DMS 273 treated with DMSO at 0.1 percent for 48 hours (cell line): Measurements from ENCODE around the gene CLSTN1.
"Not testable (repeated sequence)": the region's sequence is repeated elsewhere in the genome, so short reads cannot be mapped to it uniquely, and the experiment has no call there.

Source experiments
- DNase-seq: peaks from one replicate; lab custom pipeline; 2025; lab: John Stamatoyannopoulos, UW

The CLSTN1 gene

DNA sequence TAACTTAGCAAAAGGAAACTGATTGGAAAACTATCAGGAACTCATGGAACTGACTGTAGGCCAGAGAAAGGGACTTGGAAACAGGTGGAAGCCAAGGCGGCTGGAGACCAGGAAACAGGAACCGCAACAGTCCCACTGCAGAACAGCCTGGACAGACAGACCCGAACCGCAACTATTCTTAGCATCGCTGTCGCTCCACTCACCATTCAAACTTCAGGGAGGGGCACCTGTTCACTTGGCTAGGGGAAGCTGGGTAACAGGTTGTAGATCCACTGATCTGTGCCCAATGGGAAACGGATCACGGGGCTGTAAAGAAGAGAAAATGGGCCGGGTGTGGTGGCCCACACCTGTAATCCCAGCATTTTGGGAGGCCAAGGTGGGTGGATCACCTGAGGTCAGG lies 61.9 kb downstream of the CLSTN1 start:
- no peak for DNase-seq

DNA sequence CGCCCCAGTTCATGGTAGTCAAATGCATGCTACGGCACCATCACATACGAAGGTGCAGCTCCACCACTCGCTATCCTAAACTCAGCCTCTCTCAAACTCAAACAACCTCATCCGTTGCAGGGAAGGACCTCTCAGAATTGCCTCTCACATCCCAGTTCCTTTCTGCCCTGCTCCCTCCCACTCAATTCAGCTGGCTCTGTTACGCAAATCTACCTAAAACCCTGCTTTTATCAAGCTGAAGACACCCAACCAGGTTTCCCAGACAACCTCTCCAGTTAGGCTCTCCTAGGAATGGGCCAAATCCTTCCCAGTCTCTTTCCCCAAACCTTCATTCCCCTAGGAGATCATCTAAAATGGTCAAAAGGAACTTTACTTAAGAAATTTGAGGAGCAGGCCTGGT lies 62.9 kb downstream of the CLSTN1 start:
- no peak for DNase-seq

DNA sequence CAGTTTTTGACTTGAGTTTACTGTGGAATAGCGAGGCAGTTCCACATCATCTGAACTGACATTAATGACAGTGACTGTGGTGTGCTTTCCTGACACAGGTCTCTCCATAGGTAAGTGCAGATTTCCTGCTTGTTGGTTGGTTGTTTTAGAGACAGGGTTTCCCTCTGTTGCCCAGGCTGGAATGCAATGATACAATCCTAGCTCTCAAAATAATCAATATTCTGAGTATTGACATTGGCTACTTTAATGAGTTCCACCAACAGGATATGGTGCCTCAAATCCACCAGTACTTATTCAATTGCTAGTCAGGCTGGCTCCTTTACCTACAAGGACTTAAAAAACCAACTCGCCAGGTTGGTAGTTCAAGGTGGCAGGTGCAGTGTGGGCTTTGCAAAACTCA lies 63.8 kb downstream of the CLSTN1 start:
- no peak for DNase-seq

DNA sequence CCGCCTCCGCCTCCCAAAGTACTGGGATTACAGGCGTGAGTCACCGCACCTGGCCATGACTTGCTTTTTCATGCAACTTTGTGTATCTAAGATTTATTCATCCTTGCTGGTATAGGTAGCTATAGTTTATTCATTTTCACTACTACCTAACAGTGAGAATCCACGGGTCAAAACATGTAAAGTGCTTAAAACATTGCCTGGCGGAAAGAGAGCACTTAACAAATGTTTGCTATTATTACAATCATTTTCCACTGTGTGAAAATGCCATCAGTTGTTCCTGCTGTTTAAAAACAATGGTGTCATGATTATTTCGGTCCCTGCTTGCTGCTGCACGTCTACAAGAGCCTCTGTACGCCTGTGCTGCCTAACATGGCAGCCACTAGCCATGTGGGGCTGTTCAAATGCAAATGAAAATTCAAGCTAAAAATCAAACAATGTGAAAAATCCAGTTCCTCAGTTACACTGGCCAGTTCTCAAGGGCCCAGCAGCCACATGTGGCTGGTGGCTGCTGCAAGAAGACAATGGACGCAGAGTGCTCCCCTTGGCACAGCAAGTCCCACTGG lies 65.1 kb downstream of the CLSTN1 start:
- DNase-seq = no peak

DNA sequence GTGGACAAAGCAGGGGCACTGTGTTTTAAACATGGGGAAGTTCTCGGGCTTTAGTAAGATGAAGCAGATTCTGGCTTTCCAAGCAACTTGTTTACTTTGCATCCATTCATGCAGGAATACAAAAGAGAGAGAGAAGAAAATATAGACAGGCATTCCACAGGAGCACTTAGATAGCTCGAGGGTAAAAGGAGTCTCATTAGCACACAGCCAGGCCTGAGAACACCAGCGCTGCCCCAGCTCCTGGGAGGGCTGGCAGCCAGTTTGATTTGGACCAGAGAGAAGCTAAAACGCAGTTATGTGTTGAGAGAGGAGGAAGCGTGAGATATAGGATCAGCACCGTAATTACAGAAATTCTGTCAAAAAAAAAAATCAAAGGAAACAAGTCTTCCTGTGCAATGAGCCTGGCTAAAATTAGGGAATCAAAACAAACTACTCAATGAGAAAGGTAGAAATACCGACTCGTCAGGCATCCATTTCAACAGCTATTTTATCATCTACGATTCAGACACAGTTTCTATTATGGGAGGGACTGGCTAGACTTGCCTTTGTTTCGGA lies 68.2 kb downstream of the CLSTN1 start:
- no peak for DNase-seq

DNA sequence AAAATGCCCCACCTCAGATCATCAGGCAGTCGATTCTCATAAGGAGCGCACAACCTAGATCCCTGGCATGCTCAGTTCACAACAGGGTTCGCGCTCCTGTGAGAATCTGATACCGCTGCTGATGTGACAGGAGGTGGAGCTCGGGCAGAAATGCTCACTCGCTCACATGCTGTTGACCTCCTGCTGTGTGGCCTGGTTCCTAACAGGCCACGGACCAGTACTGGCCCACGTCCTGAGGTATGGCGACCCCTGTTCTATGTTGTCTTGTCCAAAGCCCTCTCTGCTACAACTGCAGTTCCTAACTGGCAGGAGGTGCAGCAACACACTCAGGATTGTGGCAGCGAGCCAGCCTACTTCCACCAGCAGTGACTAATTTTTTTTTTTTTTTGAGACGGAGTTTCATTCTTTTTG lies 70.6 kb downstream of the CLSTN1 start:
- DNase-seq = no peak

DNA sequence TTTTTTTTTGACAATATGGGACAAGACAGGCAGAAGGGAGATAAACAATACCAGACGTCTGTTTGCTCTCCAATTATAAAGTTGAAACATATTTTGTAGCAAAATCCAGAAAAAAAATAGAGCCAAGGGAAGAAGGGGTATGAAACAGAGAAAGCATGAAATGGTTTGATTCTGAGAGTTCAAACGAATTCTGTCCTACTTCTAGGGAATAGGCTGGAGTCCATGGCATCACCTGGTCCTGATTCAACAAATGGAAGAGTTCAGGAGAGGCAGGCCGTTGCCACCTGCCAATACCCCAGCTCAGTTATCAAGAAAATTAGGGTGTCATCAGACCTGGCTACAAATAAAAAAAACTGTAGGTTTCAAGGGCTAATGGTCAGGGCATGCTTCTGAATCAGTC lies 71.8 kb downstream of the CLSTN1 start:
- no peak for DNase-seq

DNA sequence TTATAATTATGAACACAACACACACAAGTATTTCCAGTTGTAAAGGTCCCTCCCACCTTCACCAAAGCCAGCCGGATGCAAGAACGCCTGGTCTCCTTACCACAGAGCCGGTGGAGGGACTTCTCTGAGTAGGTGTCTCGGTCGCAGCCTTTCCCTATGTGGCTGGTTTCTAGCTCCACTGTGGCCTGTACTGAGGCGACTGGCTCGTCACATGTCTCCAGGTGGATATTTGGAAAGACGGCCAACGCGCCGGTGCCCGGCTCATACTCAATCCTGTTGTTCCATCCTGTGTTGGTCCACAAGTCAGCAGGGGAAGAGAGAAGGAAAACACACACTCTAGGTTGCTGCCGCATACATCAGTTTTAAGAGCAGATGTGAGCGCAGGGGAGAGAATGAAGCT lies 74.4 kb downstream of the CLSTN1 start:
- DNase-seq = no peak

DNA sequence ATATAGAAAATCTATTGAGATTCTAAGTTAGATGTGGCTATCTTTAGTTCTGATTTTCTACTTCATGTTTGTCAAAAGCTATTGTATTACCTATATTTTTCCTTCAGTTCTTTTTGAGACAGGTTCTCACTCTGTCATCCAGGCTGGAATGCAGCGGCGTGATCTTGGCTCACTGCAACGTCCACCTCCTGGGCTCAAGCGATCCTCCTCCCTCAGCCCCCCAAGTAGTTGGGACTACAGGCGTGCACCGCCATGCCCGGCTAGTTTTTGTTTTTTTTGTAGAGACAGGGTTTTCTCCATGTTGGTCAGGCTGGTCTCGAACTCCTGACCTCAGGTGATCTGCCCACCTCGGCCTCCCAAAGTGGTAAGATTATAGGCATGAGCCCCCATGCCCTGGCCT lies 75.4 kb downstream of the CLSTN1 start:
- DNase-seq = not testable (repeated sequence)

DNA sequence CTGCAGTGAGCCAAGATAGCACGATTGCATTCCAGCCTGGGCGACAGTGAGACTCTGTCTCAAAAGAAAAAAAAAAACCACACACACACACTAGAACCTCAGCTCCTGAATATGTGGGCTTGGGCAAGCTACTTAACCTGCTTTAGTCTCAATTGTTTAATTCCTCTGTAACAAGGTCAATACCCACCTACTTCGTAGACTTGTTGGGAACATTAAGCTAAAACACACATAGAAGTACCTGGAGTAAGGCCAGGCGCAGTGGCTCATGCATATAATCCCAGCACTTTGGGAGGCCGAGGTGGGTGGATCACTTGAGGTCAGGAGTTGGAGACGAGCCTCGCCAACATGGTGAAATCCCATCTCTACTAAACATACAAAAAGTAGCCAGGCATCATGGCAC lies 77.1 kb downstream of the CLSTN1 start:
- no peak for DNase-seq

DNA sequence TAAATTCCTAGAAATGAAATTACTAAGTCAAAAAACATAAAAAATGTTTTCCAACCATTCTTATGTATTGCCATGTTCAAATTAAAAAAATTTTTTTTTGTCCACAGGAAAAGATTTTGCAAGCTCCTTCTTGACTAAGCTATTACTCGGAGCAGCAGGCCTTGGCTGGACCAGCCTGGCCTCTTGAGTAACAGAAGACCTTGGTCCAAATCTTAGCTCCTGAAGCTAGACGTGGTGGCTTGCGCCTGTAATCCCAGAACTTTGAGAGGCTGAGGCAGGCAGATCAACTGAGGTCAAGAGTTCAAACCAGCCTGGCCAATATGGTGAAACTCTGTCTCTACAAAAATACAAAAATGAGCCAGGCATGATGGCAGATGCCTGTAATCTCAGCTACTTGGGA lies 77.6 kb downstream of the CLSTN1 start:
- no peak for DNase-seq

DNA sequence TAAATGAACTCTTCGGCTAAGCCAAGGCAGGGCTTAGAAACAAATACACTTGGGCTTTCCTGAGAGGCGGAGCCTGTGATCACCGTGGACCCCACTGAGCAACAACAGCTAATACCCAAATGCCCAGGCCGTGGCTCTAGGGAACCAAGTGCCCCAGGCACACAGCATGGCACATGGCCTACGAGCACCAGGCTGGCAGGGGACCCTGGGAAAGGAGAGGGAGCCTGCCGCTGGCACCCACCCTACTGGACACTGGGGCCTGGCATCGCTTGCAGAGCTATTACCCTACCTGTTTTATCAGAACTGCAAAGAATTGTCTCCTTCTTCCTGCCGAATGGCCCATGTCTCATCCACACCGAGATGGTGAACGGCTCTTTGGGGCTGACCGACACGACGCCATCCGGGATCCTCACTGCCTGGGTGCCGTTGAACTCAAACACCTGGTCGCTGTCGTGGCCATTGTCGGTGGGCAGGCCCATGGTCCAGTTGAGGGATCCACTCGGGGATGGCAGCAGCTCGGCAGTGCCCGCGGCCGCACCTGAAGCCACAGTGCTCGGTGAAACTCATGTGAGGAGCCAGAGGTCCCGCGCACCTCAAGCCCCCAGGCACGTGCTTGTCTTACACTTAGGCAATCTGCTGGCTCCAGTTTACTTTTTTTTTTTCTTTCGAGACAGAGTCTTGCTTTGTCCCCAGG lies 79.5 kb downstream of the CLSTN1 start:
- DNase-seq = no peak

DNA sequence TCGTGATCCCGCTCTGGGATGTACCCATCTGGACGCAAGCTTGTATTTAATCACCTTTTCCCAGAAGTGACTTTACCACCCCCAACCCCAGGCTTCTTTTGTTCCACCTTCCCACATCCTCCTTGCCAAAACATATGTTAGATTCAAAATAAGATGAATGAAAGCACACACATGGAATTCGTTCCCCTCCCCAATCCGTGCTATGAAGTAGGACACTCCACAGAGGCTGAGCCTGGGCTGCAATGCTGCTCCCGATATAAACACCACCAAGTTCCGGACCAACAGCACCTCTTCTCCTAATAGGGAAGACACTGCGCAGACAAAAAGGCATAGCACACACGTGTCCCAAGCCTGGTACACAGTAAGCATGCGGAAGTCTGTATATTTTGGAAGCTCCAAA lies 86.1 kb downstream of the CLSTN1 start:
- DNase-seq = no peak

DNA sequence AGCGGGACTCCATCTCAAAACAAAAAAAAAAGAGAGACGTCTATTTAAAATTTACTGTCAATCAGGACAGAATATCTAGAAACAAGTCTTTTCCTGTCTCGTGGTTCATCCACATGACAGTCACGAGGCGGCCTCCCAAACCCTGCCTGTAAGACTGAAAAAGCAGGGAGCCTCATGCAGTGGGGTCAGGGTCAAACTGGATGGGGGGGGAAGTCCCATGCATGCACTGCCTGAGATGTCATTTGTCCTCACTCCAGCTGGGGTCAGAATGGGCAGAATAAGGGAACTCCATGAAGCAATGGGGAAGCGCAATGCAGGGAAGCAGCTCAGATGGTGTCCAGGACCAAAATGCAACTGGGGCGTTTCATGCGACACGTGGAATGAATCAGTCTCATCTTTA lies 86.7 kb downstream of the CLSTN1 start:
- DNase-seq = no peak

DNA sequence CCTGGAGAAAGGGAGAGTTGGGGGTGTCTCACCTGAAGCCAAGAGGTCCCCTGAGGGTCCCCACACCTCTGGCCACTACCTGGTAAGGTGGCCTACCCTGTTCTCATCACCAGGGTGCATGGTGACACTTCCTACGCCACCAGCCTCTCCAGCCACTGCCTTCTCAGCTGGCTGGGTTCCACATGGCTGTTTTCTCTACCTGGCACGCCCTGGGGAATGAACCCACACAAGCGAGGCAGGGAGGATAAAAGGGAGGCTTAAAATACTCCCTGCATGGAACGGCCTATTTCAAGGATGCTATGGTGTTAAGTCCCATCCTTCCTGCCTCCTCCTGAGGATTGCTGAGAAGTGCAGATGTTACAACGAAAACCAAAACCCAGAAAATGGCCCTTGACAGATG lies 87.5 kb downstream of the CLSTN1 start:
- DNase-seq = no peak

DNA sequence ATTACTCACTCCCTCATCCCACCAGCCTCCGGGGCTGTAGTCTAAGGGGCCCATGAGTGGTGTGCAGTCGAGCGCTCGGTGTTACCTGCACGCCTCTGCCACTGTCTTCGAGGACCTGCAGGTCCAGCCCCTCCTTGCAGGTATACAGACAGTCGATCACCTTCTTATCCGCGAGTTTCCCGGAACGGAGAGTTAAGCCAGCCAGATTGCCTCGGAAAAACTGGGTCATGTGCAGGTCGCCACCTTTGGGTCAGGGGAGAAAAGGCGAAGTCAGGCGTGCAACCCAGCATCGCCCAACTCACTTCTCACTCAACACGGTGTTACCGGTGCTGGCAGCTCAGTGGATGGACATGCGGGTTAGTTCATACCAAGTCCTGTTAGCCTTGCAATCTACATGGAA lies 88.0 kb downstream of the CLSTN1 start:
- no peak for DNase-seq

DNA sequence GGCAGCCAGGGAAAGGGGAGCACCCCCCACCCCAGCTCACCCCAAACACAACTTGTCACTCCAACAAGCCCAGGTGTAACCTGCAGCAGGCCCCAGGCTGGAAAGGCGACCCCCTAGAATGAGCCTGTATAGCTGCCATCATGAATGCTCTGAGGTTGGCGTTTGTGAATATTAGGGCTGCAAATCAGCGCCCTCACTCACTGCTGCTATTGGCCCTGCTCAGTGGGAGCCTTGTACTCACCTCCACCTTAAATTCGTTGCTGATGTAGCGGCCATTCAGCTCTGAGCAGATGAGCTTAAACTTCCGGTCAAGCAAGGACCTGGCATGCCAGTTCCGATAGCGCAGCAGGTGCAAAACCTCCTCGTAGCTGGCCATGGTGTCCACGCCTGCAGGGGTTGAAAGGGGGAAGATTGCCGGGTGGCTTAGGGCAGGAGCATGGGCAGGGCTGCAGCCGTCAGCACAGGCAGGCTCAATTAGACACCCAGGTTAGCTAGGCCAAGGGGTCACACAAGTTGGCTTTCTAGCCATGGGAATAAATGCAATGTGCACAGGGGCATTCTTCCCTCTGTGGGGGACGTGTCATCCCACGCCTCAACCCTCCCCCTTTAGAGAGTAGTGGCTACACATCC lies 90.5 kb downstream of the CLSTN1 start:
- no peak for DNase-seq

DNA sequence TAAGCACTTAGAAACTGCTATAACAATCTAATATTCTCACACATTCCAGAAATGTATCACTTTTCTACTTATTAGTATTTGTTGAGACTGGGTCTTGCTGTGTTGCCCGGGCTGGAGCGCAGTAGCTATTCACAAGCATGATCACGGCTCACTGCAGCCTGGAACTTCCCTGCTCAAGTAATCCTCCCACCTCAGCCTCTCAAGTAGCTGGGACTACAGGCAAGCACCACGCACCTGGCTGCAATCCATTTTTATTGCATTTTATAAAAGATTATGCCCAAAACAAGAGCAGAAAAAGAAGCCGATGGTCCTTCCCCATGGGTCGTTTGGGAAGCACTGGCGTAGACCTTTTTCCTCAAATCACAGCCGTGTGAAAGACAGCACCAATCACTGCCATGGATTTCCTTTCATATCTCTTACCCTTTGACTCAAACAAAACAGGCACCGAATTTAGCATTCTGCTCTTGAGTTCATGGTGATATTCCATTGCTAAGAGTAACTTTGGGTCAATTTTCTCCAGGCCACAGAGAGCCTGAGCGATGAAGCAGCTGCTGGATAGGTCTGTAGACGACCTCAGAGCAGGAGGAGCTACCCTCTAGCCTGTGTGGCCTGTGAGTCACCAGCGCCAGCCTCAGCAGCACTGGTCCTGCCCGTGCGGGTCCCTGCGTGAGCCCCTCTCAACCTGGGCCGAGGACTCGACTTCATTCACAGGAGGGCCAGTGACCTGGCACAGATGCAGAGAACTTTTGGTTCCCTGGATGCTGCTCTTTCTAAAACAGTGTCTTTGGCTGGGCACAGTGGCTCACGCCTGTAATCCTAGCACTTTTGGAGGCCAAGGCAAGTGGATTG lies 91.4 kb downstream of the CLSTN1 start:
- DNase-seq = no peak

DNA sequence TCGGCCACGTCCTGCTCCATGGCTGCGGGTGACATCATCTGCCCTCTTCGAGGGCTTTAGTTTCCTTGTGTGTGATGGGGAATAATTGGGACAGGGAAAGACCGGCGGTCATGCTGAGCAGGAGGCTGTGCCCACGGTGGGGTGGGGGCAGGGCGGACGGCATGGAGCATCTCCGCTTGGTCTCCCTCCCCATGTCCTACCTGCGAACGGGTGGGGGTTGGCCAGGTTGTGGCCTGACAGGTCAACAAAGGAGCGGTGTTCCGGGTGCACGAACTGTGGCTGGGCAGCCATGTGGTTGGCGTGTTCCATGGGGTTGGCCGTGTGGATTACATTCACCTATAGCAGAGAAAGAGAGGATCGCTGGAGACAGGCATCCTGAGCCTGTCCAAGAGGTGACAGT lies 92.2 kb downstream of the CLSTN1 start:
- DNase-seq = no peak

DNA sequence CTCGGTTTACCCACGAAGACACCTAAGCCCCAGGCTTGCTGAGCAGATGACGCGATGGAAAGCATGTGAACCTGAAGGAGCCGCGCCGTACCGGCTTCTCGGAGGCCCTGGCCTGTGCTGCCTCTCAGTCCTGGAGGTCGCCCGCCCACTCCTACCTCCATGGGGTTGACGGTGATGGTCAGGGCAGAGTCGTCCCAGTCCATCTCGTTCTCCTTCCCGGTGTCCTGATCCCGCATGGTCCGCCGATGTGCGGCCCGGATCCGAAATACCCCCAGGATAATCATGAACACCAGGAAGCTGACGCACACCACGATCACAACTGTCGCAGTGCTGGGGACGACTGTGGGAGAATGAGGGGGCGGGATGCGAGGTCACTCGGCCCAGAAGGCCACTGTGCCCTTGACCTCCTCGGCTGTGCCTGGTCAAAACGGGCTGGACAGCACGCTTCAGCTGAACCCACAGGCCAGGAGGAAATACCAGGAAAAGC lies 92.7 kb downstream of the CLSTN1 start:
- no peak for DNase-seq

DNA sequence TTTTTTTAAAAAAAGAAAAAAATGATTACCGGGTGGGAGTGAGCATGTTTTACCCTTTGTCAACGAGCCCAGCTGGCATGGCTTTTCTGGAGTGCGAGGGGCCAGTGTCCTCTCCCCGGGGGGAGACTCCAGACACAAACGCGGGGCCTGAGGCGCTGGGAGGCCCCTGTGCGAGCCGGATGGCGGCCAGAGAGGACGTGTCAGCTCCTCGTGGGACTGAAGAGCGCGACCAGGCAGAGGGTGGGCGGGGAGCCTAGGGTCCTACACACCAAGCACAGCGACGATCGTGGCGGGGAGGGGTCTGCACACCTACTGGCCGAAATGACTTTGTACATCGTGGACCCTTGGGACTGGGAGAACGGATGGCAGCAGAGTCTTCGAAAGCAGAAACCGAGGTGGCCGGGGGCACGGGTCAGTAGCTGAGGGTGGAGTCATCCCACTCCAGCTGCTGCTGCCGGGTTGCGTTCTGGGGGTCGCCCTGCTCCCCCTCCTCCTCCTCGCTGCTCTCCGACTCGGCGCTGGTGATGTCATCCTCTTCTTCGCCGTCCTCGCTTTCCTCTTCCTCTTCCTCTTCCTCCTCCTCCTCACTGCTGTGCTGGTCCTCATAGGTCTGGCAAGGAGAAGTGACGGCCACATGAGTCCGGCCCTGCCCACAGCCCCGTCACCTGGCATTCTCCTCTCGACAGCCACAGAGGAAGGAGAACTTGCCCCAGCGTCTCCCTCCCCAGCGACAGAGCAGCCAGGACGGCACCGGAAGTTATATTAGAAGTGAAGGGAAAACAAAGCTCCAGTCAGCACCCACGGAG lies 93.5 kb downstream of the CLSTN1 start:
- no peak for DNase-seq

DNA sequence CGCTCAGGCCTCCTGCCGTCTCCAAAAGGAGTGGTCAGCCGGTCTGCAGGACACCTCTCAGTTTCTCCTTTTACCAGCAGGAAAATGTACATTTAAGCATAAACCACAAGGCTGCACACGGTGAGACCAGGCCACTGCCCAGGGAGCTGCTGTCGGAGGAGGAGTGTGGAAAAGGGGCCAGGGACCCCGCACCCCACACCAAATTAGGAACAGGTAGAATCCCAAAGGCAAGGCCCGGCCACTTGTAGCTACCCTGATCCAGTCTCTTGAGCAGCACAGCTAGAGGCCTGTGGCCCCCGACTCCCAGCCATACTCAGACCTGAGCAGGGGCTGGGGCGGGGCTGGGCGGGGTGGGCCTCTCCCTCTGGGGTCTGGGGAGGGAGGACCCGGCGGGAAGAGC lies 94.2 kb downstream of the CLSTN1 start:
- no peak for DNase-seq
